Measurements from ENCODE around the gene MCTP1. TPM values are rescaled to one million over a fixed set of nuclear protein-coding genes. Genes with fewer than 3 reads are reported as not detected.

The MCTP1 gene
- total and polyA plus RNA-seq, 2 donors from 2014 or later, result 1.4 to 19.3 TPM

DNA sequence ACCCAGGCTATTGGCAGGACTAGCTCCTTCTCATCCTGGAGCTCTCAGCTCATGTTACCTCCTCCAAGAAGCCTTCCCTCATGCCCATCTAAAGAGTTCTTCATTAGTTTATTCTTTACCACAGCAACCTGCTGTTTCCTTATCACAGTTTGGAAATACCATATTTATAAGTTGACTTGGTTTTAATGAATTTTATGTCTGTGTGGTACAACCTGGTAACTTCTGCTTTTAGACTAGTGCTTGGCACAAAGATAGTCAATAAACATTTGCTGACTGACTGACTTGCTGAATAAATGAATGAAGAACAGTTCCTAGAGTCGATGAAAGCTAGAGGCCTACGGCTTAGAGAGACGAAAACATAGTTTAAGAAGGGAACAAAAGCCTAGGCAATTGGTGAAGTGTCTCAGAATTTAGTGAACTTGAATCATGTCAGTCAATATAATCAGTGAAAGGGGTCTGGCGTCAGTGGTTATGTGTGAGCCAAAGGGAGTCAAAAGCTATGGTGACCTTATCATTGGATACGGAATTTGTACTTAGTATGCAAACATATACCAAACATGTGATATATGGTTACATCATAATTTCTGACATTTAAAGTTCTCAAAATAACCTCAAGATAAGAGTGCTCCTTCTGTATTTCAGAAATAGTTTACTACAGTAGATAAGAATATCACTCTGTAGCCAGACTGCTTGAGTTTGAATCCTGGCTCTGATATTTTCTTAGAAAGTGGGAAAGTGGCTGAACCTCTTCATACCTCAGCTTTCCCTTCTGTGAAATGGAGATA is 239.5 kb downstream of the MCTP1 start:
- H3K27ac ChIP-seq (ENCODE audit: low read depth in 2 of 2, low read length in 2 of 2), result no peak overlapping the region
- no peaks in the 10 kb centered on the region for H3K36me3 ChIP-seq (ENCODE audit: control insufficient read depth in 2 of 3, insufficient read depth in 3 of 3, low read length in 3 of 3)
- no peaks in the 10 kb centered on the region for H3K9me3 ChIP-seq (ENCODE audit: control insufficient read depth in 2 of 3, insufficient read depth in 1 of 3, low read length in 3 of 3)
- no peak overlapping the region for H3K9ac ChIP-seq (ENCODE audit: low read length in 3 of 3)
- H3K27me3 ChIP-seq (ENCODE audit: control insufficient read depth, insufficient read depth, low read length), result no peaks in the 10 kb centered on the region
- no peak for FAIRE-seq
- no peak overlapping the region for H3K4me3 ChIP-seq (ENCODE audit: low read length in 3 of 3)
- no peaks in the 10 kb centered on the region for H3K4me1 ChIP-seq (ENCODE audit: control insufficient read depth in 2 of 3, insufficient read depth in 2 of 3, low read depth in 1 of 3, low read length in 3 of 3)
- no peak for DNase-seq
- intact Hi-C loops (cut with DNase I), result no loop called here
- TF ChIP-seq, protein P1, sequence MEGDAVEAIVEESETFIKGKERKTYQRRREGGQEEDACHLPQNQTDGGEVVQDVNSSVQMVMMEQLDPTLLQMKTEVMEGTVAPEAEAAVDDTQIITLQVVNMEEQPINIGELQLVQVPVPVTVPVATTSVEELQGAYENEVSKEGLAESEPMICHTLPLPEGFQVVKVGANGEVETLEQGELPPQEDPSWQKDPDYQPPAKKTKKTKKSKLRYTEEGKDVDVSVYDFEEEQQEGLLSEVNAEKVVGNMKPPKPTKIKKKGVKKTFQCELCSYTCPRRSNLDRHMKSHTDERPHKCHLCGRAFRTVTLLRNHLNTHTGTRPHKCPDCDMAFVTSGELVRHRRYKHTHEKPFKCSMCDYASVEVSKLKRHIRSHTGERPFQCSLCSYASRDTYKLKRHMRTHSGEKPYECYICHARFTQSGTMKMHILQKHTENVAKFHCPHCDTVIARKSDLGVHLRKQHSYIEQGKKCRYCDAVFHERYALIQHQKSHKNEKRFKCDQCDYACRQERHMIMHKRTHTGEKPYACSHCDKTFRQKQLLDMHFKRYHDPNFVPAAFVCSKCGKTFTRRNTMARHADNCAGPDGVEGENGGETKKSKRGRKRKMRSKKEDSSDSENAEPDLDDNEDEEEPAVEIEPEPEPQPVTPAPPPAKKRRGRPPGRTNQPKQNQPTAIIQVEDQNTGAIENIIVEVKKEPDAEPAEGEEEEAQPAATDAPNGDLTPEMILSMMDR (IDR thresholded peaks at IDR 0.05; ENCODE audit: borderline replicate concordance, extremely low read depth, insufficient read depth), result no peak

DNA sequence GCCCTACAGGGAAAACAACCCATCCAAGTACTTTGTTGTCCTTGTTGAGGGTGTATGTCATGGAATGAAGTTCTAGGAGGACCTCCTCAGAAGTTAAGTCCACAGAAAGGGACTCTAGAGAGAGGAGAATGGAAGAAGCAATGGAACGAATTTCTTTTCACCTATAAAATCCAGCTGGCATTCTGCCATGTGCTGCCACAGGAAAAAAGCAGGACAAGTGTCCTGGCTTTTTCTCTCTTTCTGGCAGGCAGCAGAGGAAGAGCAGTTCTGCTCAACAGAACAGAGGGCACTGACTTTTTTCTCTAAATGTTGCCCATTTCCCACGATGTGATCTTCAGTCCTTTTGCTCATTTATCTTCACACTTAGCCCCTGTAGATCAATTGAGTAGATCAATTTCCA is 240.8 kb downstream of the MCTP1 start:
- no peaks in the 10 kb centered on the region for H3K9me3 ChIP-seq (ENCODE audit: control insufficient read depth in 2 of 3, insufficient read depth in 1 of 3, low read length in 3 of 3)
- no peaks in the 10 kb centered on the region for H3K4me1 ChIP-seq (ENCODE audit: control insufficient read depth in 2 of 3, insufficient read depth in 2 of 3, low read depth in 1 of 3, low read length in 3 of 3)
- no peak overlapping the region for H3K9ac ChIP-seq (ENCODE audit: low read length in 3 of 3)
- H3K36me3 ChIP-seq (ENCODE audit: control insufficient read depth in 2 of 3, insufficient read depth in 3 of 3, low read length in 3 of 3), result no peaks in the 10 kb centered on the region
- DNase-seq, result no peak
- intact Hi-C loops (cut with DNase I), result no loop called here
- no peak for FAIRE-seq
- H3K4me3 ChIP-seq (ENCODE audit: low read length in 3 of 3), result no peak overlapping the region
- H3K27ac ChIP-seq (ENCODE audit: low read depth in 2 of 2, low read length in 2 of 2), result no peak overlapping the region
- no peaks in the 10 kb centered on the region for H3K27me3 ChIP-seq (ENCODE audit: control insufficient read depth, insufficient read depth, low read length)
- TF ChIP-seq, protein P1 (IDR thresholded peaks at IDR 0.05; ENCODE audit: borderline replicate concordance, extremely low read depth, insufficient read depth), result no peak

DNA sequence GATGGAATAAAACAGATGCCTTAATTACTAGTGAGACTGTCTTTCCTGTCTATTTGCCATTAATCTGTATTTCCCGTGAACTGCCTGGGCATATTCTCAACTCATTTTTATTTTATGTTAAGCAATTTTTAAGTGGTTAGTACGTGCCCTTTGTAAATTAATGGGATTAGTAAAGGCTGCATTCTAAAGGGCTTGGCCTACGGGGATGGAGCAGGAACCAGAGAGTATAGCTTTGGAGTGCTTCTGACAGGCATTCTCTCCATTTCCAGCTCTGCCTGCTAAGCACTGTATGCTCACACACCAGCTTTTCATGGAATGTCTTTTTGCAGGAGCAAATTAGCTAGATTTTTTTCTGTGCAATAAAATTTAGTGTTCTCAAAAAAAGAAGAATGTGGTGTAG is 241.2 kb downstream of the MCTP1 start:
- no peak overlapping the region for H3K4me3 ChIP-seq (ENCODE audit: low read length in 3 of 3)
- no peak for FAIRE-seq
- no peak overlapping the region for H3K27ac ChIP-seq (ENCODE audit: low read depth in 2 of 2, low read length in 2 of 2)
- no peak for DNase-seq
- H3K9ac ChIP-seq (ENCODE audit: low read length in 3 of 3), result no peak overlapping the region
- TF ChIP-seq, protein P1 (IDR thresholded peaks at IDR 0.05; ENCODE audit: borderline replicate concordance, extremely low read depth, insufficient read depth), result no peak
- no peaks in the 10 kb centered on the region for H3K36me3 ChIP-seq (ENCODE audit: control insufficient read depth in 2 of 3, insufficient read depth in 3 of 3, low read length in 3 of 3)
- H3K27me3 ChIP-seq (ENCODE audit: control insufficient read depth, insufficient read depth, low read length), result no peaks in the 10 kb centered on the region
- H3K9me3 ChIP-seq (ENCODE audit: control insufficient read depth in 2 of 3, insufficient read depth in 1 of 3, low read length in 3 of 3), result no peaks in the 10 kb centered on the region
- intact Hi-C loops (cut with DNase I), result no loop called here
- H3K4me1 ChIP-seq (ENCODE audit: control insufficient read depth in 2 of 3, insufficient read depth in 2 of 3, low read depth in 1 of 3, low read length in 3 of 3), result no peaks in the 10 kb centered on the region

All from kidney (tissue), 14 donors.